Activated T-cell treated with anti-CD3 and anti-CD28 coated beads, Interleukin-2, amount 50 U/mL, for 1 hour (primary cell): ENCODE data around the gene TTC34.
"Not testable (repeated sequence)": the region's sequence is repeated elsewhere in the genome, so short reads cannot be mapped to it uniquely, and the experiment has no call there.

Source experiments
- DNase-seq: peaks from one replicate; pipeline ENCODE4 v3.0.0-alpha.2; 2020

Gene TTC34

GRCh38 chr1:2638466-2639115 is 162.9 kb downstream of the TTC34 start:
- DNase-seq: no peak

GRCh38 chr1:2637442-2638145 is 163.9 kb downstream of the TTC34 start:
- no peak for DNase-seq

GRCh38 chr1:2636733-2637132 is 164.8 kb downstream of the TTC34 start:
- no peak for DNase-seq

- no peak for DNase-seq
Measured at GRCh38 chr1:2635361-2636010, 166.0 kb downstream of the TTC34 start.

GRCh38 chr1:2633936-2634491 is 167.5 kb downstream of the TTC34 start:
- DNase-seq: peak; percentile 17

- DNase-seq: no peak
Measured at GRCh38 chr1:2633366-2633935, 168.0 kb downstream of the TTC34 start.

GRCh38 chr1:2632561-2633361 is 168.7 kb downstream of the TTC34 start, which contains the start of gene MMEL1:
Gene MMEL1 (minus strand): TSS chr1:2633016. CDS start chr1:2629484, 3,532 bp downstream.
- DNase-seq: no peak

GRCh38 chr1:2632051-2632430 is 169.5 kb downstream of the TTC34 start:
- no peak for DNase-seq

- DNase-seq: no peak
Measured at GRCh38 chr1:2631136-2632050, 170.1 kb downstream of the TTC34 start.

- no peak for DNase-seq
Measured at GRCh38 chr1:2630498-2631135, 170.9 kb downstream of the TTC34 start.

GRCh38 chr1:2629627-2630497 is 171.6 kb downstream of the TTC34 start:
- DNase-seq: peak; percentile 17

GRCh38 chr1:2628933-2629626 is 172.4 kb downstream of the TTC34 start:
- DNase-seq: peak; percentile 22

GRCh38 chr1:2628191-2628932 is 173.1 kb downstream of the TTC34 start:
- peak; percentile 28 for DNase-seq

- DNase-seq: no peak
Measured at GRCh38 chr1:2627746-2628145, 173.7 kb downstream of the TTC34 start.

GRCh38 chr1:2625748-2626147 is 175.7 kb downstream of the TTC34 start:
- not testable (repeated sequence) for DNase-seq

- DNase-seq: no peak
Measured at GRCh38 chr1:2625311-2625710, 176.2 kb downstream of the TTC34 start.

GRCh38 chr1:2624735-2625300 is 176.7 kb downstream of the TTC34 start:
- no peak for DNase-seq
